Fibroblast of lung (primary cell): Measurements from ENCODE around the gene SUSD1. TPM values are rescaled to one million over a fixed set of nuclear protein-coding genes. Genes with fewer than 3 reads are reported as not detected.

Experiments used
- DNase-seq, 2 donors: peaks; one replicate each; pipeline versions ENCODE4 v3.0.0 to v3.0.0-alpha.2; 2010; ENCODE audit warnings: low read depth in 2 of 2
- H2AFZ ChIP-seq: 2 replicates; pipeline ENCODE4 v1.5.1; 2012; ENCODE audit warnings: low read length, control low read depth, inconsistent platforms
- H3K27ac ChIP-seq: 2 replicates; pipeline ENCODE4 v1.5.1; 2011; ENCODE audit warnings: low read length, control low read depth; ENCODE audit not compliant: insufficient read depth
- H3K27me3 ChIP-seq: 2 replicates; pipeline ENCODE4 v1.5.1; 2011; ENCODE audit warnings: mild to moderate bottlenecking, low read length; ENCODE audit not compliant: control insufficient read depth, insufficient read depth
- H3K36me3 ChIP-seq: 2 replicates; pipeline ENCODE4 v1.5.1; 2011; ENCODE audit warnings: low read length; ENCODE audit not compliant: control insufficient read depth, insufficient read depth
- H3K4me1 ChIP-seq: 2 replicates; pipeline ENCODE4 v1.5.1; 2011; ENCODE audit warnings: low read length; ENCODE audit not compliant: control insufficient read depth, insufficient read depth; ENCODE audit errors: extremely low read depth
- H3K4me2 ChIP-seq: 2 replicates; pipeline ENCODE4 v1.5.1; 2011; ENCODE audit warnings: low read length, control low read depth; ENCODE audit not compliant: insufficient read depth; ENCODE audit errors: extremely low read depth
- H3K4me3 ChIP-seq, 4 experiments: fragments of 200-600 bp in 1 of 4; sonication (generic) in 1 of 4; replicated peaks in 1 of 4; 2 replicates each; pipeline ENCODE4 v1.5.1; 2011 to 2016; ENCODE audit warnings: low read length in 4 of 4, low read depth in 3 of 4, mild to moderate bottlenecking in 3 of 4, control low read depth in 2 of 4, inconsistent platforms in 1 of 4, mixed read lengths in 1 of 4; ENCODE audit not compliant: insufficient read depth in 1 of 4; ENCODE audit errors: control extremely low read depth in 1 of 4
- H3K79me2 ChIP-seq: 2 replicates; pipeline ENCODE4 v1.5.1; 2012; ENCODE audit warnings: mild to moderate bottlenecking, low read length, inconsistent platforms; ENCODE audit not compliant: control insufficient read depth, insufficient read depth
- H3K9ac ChIP-seq: 2 replicates; pipeline ENCODE4 v1.5.1; 2011; ENCODE audit warnings: mild to moderate bottlenecking, low read length, control low read depth; ENCODE audit not compliant: insufficient read depth
- H3K9me3 ChIP-seq: 2 replicates; pipeline ENCODE4 v1.5.1; 2012; ENCODE audit warnings: low read depth, low read length; ENCODE audit not compliant: control insufficient read depth, insufficient read depth
- H4K20me1 ChIP-seq: 2 replicates; pipeline ENCODE4 v1.5.1; 2011; ENCODE audit warnings: low read length; ENCODE audit not compliant: control insufficient read depth, insufficient read depth; ENCODE audit errors: extremely low read depth
- CTCF ChIP-seq, 2 donors: IDR thresholded peaks in 1 of 2; conservative IDR thresholded peaks in 1 of 2; 1 replicate in 1 of 2; 2 replicates in 1 of 2; pipeline ENCODE4 v1.5.1; 2011 to 2012; ENCODE audit warnings: low read length in 2 of 2, control low read depth in 1 of 2, inconsistent platforms in 1 of 2, low read depth in 1 of 2, mild to moderate bottlenecking in 1 of 2
- EZH2 ChIP-seq: IDR thresholded peaks from 2 replicates; pipeline ENCODE4 v1.5.1; 2012; ENCODE audit warnings: low read length, control low read depth, mild to moderate bottlenecking; ENCODE audit errors: missing control alignments
- polyA plus RNA-seq, 2 donors: library from polyadenylated mRNA; depleted of rRNA in 1 of 2; stranded (reverse) in 1 of 2; unstranded in 1 of 2; fragments of >200 nt; gene quantifications; 2 replicates each; pipeline ENCODE4 v1.2.1, GENCODE V29; 2011 to 2012; ENCODE audit warnings: missing spikeins in 1 of 2
- total RNA-seq: library from RNA; depleted of rRNA; stranded (reverse); fragments of >200 nt; gene quantifications from 2 replicates; pipeline ENCODE4 v1.2.1, GENCODE V29; 2014

SUSD1 gene
- total and polyA plus RNA-seq, 2 donors (not counting 1 experiment from before 2014, with no cell fraction given) = 27.4 to 28.6 TPM

GRCh38 chr9:111993319-111993718 lies 181.8 kb downstream of the SUSD1 start:
- no peak overlapping the region for H3K4me3 ChIP-seq
- peak overlapping the region; percentile 37 for H2AFZ ChIP-seq
- H3K27ac ChIP-seq = no peak overlapping the region
- DNase-seq = no peak
- no peak overlapping the region for H3K4me2 ChIP-seq
- no peaks in the 10 kb centered on the region for H3K36me3 ChIP-seq
- peaks cover 3% of the 10 kb centered on the region for H3K4me1 ChIP-seq
- no peak overlapping the region for H3K9ac ChIP-seq
- TF ChIP-seq CTCF (conservative IDR thresholded peaks at IDR 0.05 in 1 of 2, IDR thresholded peaks at IDR 0.05 in 1 of 2; ENCODE audit: low read depth in 1 of 2, low read length in 2 of 2) = no peak
- TF ChIP-seq EZH2 = no peak
- H3K9me3 ChIP-seq = no peaks in the 10 kb centered on the region
- H3K79me2 ChIP-seq = no peaks in the 10 kb centered on the region
- no peaks in the 10 kb centered on the region for H4K20me1 ChIP-seq
- no peaks in the 10 kb centered on the region for H3K27me3 ChIP-seq

GRCh38 chr9:111992523-111992922 lies 182.6 kb downstream of the SUSD1 start:
- H3K27me3 ChIP-seq = no peaks in the 10 kb centered on the region
- peak; percentile 20 to 90 for DNase-seq
- H3K79me2 ChIP-seq = no peaks in the 10 kb centered on the region
- H2AFZ ChIP-seq = no peak overlapping the region
- no peaks in the 10 kb centered on the region for H4K20me1 ChIP-seq
- no peak for TF ChIP-seq CTCF (conservative IDR thresholded peaks at IDR 0.05 in 1 of 2, IDR thresholded peaks at IDR 0.05 in 1 of 2; ENCODE audit: low read depth in 1 of 2, low read length in 2 of 2)
- TF ChIP-seq EZH2 = no peak
- H3K27ac ChIP-seq = no peak overlapping the region
- H3K4me1 ChIP-seq = peaks cover 3% of the 10 kb centered on the region
- no peaks in the 10 kb centered on the region for H3K9me3 ChIP-seq
- H3K4me2 ChIP-seq = no peak overlapping the region
- no peaks in the 10 kb centered on the region for H3K36me3 ChIP-seq
- no peak overlapping the region for H3K9ac ChIP-seq
- H3K4me3 ChIP-seq = no peak overlapping the region

- no peak overlapping the region for H3K9ac ChIP-seq
- H3K4me1 ChIP-seq = peaks cover 3% of the 10 kb centered on the region
- no peak overlapping the region for H3K4me2 ChIP-seq
- no peaks in the 10 kb centered on the region for H3K9me3 ChIP-seq
- DNase-seq = no peak
- no peak overlapping the region for H3K4me3 ChIP-seq
- H2AFZ ChIP-seq = no peak overlapping the region
- H3K79me2 ChIP-seq = no peaks in the 10 kb centered on the region
- no peak overlapping the region for H3K27ac ChIP-seq
- H4K20me1 ChIP-seq = no peaks in the 10 kb centered on the region
- H3K27me3 ChIP-seq = no peaks in the 10 kb centered on the region
- H3K36me3 ChIP-seq = no peaks in the 10 kb centered on the region
- TF ChIP-seq EZH2 (no peak), CTCF (conservative IDR thresholded peaks at IDR 0.05 in 1 of 2, IDR thresholded peaks at IDR 0.05 in 1 of 2; ENCODE audit: low read depth in 1 of 2, low read length in 2 of 2) (no peak)
These were observed 183.9 kb downstream of the SUSD1 start for GRCh38 chr9:111991179-111991578.

Other genes starting within 250 kb of the SUSD1 start
- gene PTBP3, start 158.3 kb upstream of the SUSD1 start, total RNA-seq = 16.7 and 17.2 TPM in 2 replicates
- gene PTBP3, start 158.3 kb upstream of the SUSD1 start, polyA plus RNA-seq = 22.7 and 28.7 TPM in 2 replicates
- gene HSDL2, start 204.8 kb upstream of the SUSD1 start, total RNA-seq = 39.3 and 49.9 TPM in 2 replicates
- gene HSDL2, start 204.8 kb upstream of the SUSD1 start, polyA plus RNA-seq = 33.1 and 47.9 TPM in 2 replicates